Measurements from ENCODE around the gene SSBP3.
A peak's percentile ranks its signal among the peaks of the same experiment; 100 is the strongest.
"Not testable (repeated sequence)": the region's sequence is repeated elsewhere in the genome, so short reads cannot be mapped to it uniquely, and the experiment has no call there.

The SSBP3 gene

GRCh38 chr1:54347955-54348699, 58.1 kb downstream of the SSBP3 start:
- DNase-seq = no peak

GRCh38 chr1:54347261-54347954, 58.8 kb downstream of the SSBP3 start:
- no peak for DNase-seq

- DNase-seq = not testable (repeated sequence)
Observed at GRCh38 chr1:54345548-54345947, 60.6 kb downstream of the SSBP3 start.

- no peak for DNase-seq
Observed at GRCh38 chr1:54345116-54345515, 61.1 kb downstream of the SSBP3 start.

GRCh38 chr1:54342742-54343687, 63.2 kb downstream of the SSBP3 start:
- DNase-seq = peak; percentile 97

- DNase-seq = no peak
Observed at GRCh38 chr1:54342288-54342687, 63.9 kb downstream of the SSBP3 start.

- no peak for DNase-seq
Observed at GRCh38 chr1:54341763-54342162, 64.4 kb downstream of the SSBP3 start.

GRCh38 chr1:54340878-54341277, 65.3 kb downstream of the SSBP3 start:
- no peak for DNase-seq

- no peak for DNase-seq
Observed at GRCh38 chr1:54340434-54340833, 65.8 kb downstream of the SSBP3 start.

GRCh38 chr1:54339126-54339525, 67.1 kb downstream of the SSBP3 start:
- no peak for DNase-seq

- no peak for DNase-seq
Observed at GRCh38 chr1:54338464-54338863, 67.7 kb downstream of the SSBP3 start.

- DNase-seq = no peak
Observed at GRCh38 chr1:54337928-54338327, 68.3 kb downstream of the SSBP3 start.

GRCh38 chr1:54337034-54337433, 69.2 kb downstream of the SSBP3 start:
- DNase-seq = no peak

GRCh38 chr1:54336116-54336515, 70.1 kb downstream of the SSBP3 start:
- DNase-seq = no peak

GRCh38 chr1:54335755-54336108, 70.5 kb downstream of the SSBP3 start:
- DNase-seq = no peak

- no peak for DNase-seq
Observed at GRCh38 chr1:54335011-54335754, 71.0 kb downstream of the SSBP3 start.

- no peak for DNase-seq
Observed at GRCh38 chr1:54332781-54333585, 73.2 kb downstream of the SSBP3 start.

GRCh38 chr1:54331843-54332463, 74.2 kb downstream of the SSBP3 start:
- DNase-seq = peak; percentile 55

GRCh38 chr1:54331091-54331772, 75.0 kb downstream of the SSBP3 start:
- DNase-seq = peak; percentile 58

GRCh38 chr1:54329312-54330003, 76.7 kb downstream of the SSBP3 start:
- DNase-seq = no peak
